ENCODE data around the gene CFDP1.

- no peak for TF ChIP-seq EZH2 (IDR thresholded peaks at IDR 0.05; ENCODE audit: borderline replicate concordance, low read depth, low read length, severe bottlenecking)
- no peak for TF ChIP-seq CTCF (IDR thresholded peaks at IDR 0.05; ENCODE audit: extremely low read depth in 1 of 2, insufficient read depth in 1 of 2, low read depth in 1 of 2, low read length in 2 of 2)
- TF ChIP-seq, protein P1, sequence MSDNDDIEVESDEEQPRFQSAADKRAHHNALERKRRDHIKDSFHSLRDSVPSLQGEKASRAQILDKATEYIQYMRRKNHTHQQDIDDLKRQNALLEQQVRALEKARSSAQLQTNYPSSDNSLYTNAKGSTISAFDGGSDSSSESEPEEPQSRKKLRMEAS (IDR thresholded peaks at IDR 0.05; ENCODE audit: insufficient read depth, insufficient read length) = no peak
- TF ChIP-seq POLR2A (IDR thresholded peaks at IDR 0.05; ENCODE audit: low read depth, low read length) = no peak
- TF ChIP-seq JUN (IDR thresholded peaks at IDR 0.05; ENCODE audit: borderline replicate concordance, insufficient read depth, insufficient read length, low read depth) = no peak
- no peak for TF ChIP-seq GATA2 (IDR thresholded peaks at IDR 0.05; ENCODE audit: insufficient read depth, insufficient read length, low read depth, low read length)
- TF ChIP-seq MYC (IDR thresholded peaks at IDR 0.05; ENCODE audit: low read depth, low read length) = no peak
- peak; percentile 52 for TF ChIP-seq POLR2AphosphoS5 (IDR thresholded peaks at IDR 0.05; ENCODE audit: insufficient read depth, low read depth, low read length)
- no peak for TF ChIP-seq FOS (IDR thresholded peaks at IDR 0.05; ENCODE audit: borderline replicate concordance, insufficient read depth, low read length)
Observed at GRCh38 chr16:75254359-75254837, 178.9 kb downstream of the CFDP1 start.
